Mesothelial cell of epicardium (in vitro differentiated cells): ENCODE measurements around the gene GRID1. TPM values are rescaled to one million over a fixed set of nuclear protein-coding genes. Genes with fewer than 3 reads are reported as not detected.

ENCODE experiments used
- DNase-seq, 2 experiments: peaks; one replicate each; pipeline ENCODE4 v3.0.0; 2021; ENCODE audit warnings: low spot score in 2 of 2; ENCODE audit not compliant: unreplicated experiment in 2 of 2
- H3K27ac Mint-ChIP-seq: 2 replicates; pipeline ENCODE4 v1.8.0; 2021; ENCODE audit warnings: mixed read lengths
- H3K27me3 Mint-ChIP-seq: 2 replicates; pipeline ENCODE4 v1.8.0; 2021; ENCODE audit warnings: low read depth, mixed read lengths
- H3K36me3 Mint-ChIP-seq: 2 replicates; pipeline ENCODE4 v1.8.0; 2021; ENCODE audit warnings: mixed read lengths
- H3K4me1 Mint-ChIP-seq: 2 replicates; pipeline ENCODE4 v1.8.0; 2021; ENCODE audit warnings: mixed read lengths
- H3K4me3 Mint-ChIP-seq: 2 replicates; pipeline ENCODE4 v1.8.0; 2021; ENCODE audit warnings: mild to moderate bottlenecking, moderate library complexity, mixed read lengths
- H3K9me3 Mint-ChIP-seq: 2 replicates; pipeline ENCODE4 v1.8.0; 2021; ENCODE audit warnings: mixed read lengths
- total RNA-seq: library from RNA; stranded (reverse); gene quantifications from 3 replicates; pipeline ENCODE4 v1.2.1, GENCODE V29; 2021
- TF ChIP-seq, protein P1 (sequence below): fragments of 200-600 bp; sonication (generic); IDR thresholded peaks from one replicate; pipeline ENCODE4 v1.5.0; 2021; ENCODE audit warnings: antibody characterized with exemption; ENCODE audit not compliant: unreplicated experiment

GRID1 gene
- total RNA-seq, 1 donor from 2014 or later: 0.22 TPM

DNA sequence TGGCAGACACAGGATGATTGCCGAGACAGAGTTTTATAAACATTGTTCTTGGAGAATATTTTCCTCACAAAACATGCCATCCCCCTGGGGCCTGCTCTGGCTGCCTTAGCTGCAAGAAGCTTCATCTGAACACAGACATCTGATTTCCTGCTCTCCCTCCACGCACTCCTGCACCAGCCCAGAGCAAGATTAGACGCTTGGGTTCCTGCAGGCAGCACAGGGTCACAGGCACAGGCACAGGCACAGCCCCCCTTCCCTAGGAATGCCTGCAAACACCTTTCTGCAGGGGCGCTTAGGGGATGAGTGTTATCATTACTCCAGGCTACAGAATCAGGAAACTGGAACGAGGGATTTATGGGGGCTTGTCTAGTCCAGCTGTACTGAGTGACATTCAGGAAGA, 450.3 kb downstream of the GRID1 start:
- Mint-ChIP-seq H3K27ac (no peak overlapping the region), H3K9me3 (no peaks in the 10 kb centered on the region), H3K4me1 (peaks cover 17% of the 10 kb centered on the region), H3K27me3 (peaks cover 25% of the 10 kb centered on the region), H3K36me3 (no peaks in the 10 kb centered on the region), H3K4me3 (no peak overlapping the region)
- no peak for DNase-seq
- TF ChIP-seq, protein P1, sequence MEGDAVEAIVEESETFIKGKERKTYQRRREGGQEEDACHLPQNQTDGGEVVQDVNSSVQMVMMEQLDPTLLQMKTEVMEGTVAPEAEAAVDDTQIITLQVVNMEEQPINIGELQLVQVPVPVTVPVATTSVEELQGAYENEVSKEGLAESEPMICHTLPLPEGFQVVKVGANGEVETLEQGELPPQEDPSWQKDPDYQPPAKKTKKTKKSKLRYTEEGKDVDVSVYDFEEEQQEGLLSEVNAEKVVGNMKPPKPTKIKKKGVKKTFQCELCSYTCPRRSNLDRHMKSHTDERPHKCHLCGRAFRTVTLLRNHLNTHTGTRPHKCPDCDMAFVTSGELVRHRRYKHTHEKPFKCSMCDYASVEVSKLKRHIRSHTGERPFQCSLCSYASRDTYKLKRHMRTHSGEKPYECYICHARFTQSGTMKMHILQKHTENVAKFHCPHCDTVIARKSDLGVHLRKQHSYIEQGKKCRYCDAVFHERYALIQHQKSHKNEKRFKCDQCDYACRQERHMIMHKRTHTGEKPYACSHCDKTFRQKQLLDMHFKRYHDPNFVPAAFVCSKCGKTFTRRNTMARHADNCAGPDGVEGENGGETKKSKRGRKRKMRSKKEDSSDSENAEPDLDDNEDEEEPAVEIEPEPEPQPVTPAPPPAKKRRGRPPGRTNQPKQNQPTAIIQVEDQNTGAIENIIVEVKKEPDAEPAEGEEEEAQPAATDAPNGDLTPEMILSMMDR: no peak

DNA sequence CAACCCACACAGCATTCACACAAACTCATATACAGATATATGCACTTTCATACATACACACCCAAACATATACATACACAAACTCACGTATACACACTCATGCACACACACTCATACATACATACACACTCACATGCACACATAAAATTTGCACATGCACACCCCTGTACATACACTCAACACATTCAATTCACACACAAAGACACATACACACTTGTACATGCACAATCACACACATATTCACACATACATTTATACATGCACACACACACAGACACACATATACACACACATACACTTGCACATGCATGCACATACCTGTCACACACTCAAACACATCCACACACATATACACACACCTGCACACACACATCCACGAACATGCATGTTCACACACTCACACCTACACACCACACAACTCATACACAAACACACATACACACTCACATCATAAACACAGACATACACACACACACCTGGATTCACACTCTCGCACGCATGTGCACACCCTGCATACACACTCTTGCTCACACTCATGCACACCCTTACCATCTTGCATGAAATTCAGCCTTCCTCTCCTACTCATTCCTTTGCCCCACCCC, 451.2 kb downstream of the GRID1 start:
- no peak for DNase-seq
- no peak overlapping the region for H3K4me3 Mint-ChIP-seq
- peaks cover 28% of the 10 kb centered on the region for H3K27me3 Mint-ChIP-seq
- no peaks in the 10 kb centered on the region for H3K36me3 Mint-ChIP-seq
- no peaks in the 10 kb centered on the region for H3K9me3 Mint-ChIP-seq
- TF ChIP-seq, protein P1: no peak
- H3K27ac Mint-ChIP-seq: no peak overlapping the region
- H3K4me1 Mint-ChIP-seq: peaks cover 16% of the 10 kb centered on the region

DNA sequence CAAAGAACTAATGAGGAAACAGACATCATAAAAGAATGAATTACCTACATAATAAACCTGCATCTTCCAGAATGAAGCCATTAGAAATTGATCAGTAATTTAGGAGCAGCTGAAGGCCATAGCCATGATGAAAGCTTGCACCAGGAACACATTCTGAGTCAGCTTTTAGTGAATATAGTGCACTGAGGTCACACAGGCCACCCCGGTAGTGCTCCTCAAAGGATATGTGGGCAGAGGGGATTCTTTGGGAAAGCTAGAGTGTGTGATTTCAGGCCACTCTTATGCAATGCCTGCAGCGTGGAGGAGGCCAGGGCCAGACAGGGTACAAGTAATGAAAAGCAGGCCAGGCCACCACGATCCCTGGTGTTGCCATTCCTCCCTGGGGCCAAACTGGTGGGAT, 451.9 kb downstream of the GRID1 start:
- Mint-ChIP-seq H3K27me3 (peaks cover 29% of the 10 kb centered on the region), H3K4me3 (no peak overlapping the region), H3K4me1 (peaks cover 10% of the 10 kb centered on the region), H3K27ac (no peak overlapping the region), H3K36me3 (no peaks in the 10 kb centered on the region), H3K9me3 (no peaks in the 10 kb centered on the region)
- TF ChIP-seq, protein P1: no peak
- DNase-seq: no peak

DNA sequence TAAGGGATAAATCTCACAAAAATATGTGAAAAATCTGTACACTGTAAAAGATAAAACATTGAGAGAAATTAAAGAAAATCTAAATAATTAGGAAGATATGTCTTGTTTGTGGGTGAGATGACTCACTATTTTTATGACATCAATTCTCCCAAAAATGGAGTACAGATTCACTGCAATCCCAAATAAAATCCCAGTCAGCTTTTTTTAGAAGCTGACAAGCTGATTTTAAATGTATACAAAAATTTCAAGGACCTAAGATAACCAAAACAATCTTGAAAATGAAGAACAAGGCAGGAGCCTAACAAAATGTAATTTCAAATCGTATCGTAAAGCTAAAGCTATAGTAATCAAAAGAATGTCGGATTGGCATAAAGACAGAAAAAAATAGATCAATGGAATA, 458.1 kb downstream of the GRID1 start:
- TF ChIP-seq, protein P1: no peak
- Mint-ChIP-seq H3K4me3 (no peak overlapping the region), H3K27me3 (peaks cover 22% of the 10 kb centered on the region), H3K9me3 (no peaks in the 10 kb centered on the region), H3K4me1 (no peaks in the 10 kb centered on the region), H3K36me3 (no peaks in the 10 kb centered on the region), H3K27ac (no peak overlapping the region)
- no peak for DNase-seq

DNA sequence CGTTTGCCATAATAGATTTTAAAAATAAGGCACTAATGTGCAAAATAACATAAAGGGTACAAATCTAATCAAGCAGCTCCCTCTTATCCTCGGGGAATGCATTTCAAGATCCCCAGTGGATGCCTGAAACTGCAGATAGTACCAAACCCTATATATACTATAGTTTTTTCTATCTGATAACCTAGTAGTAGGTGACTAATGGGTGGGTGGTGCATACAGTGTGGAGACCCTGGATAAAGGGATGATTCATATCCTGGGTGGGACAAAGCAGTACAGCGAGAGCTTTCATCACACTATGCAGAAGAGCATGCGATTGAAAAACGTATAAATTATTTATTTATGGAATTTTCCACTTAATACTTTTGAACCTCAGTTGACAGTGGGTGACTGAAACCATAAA, 464.5 kb downstream of the GRID1 start:
- DNase-seq: no peak
- Mint-ChIP-seq H3K36me3 (no peaks in the 10 kb centered on the region), H3K27me3 (peaks cover 3% of the 10 kb centered on the region), H3K9me3 (no peaks in the 10 kb centered on the region), H3K27ac (no peak overlapping the region), H3K4me1 (no peaks in the 10 kb centered on the region), H3K4me3 (no peak overlapping the region)
- TF ChIP-seq, protein P1: no peak

DNA sequence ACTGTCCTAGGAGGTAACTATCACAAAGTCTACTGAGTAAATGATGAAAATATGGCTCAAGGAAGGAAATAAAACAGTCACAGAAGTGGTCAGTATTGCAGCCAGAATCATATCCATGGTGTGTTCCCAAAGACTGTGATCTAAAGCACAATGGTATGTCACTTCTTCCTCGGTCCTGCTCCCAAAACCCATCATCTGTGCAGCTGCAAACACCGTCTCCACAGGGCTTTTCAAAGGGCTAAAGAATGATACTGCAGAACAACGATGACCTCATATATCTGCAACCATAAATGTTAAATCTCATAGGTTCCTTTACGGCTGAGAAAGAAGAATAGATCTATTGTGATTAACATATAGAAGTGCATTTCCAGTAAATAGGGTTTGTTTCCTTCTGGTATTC, 465.0 kb downstream of the GRID1 start:
- no peaks in the 10 kb centered on the region for H3K9me3 Mint-ChIP-seq
- H3K4me3 Mint-ChIP-seq: no peak overlapping the region
- H3K36me3 Mint-ChIP-seq: no peaks in the 10 kb centered on the region
- H3K27me3 Mint-ChIP-seq: peaks cover 2% of the 10 kb centered on the region
- no peaks in the 10 kb centered on the region for H3K4me1 Mint-ChIP-seq
- TF ChIP-seq, protein P1: no peak
- H3K27ac Mint-ChIP-seq: no peak overlapping the region
- no peak for DNase-seq
